Hematopoietic multipotent progenitor cell treated with erythropoietin and hydrocortisone succinate and interleukin-3 and kit ligand, for 6 days (in vitro differentiated cells): ENCODE measurements around the gene NKX3-2.
A peak's percentile ranks its signal among the peaks of the same experiment; 100 is the strongest.
"Not testable (repeated sequence)": the region's sequence is repeated elsewhere in the genome, so short reads cannot be mapped to it uniquely, and the experiment has no call there.

Experiments
- DNase-seq: peaks from one replicate; pipeline ENCODE4 v3.0.0-alpha.2; 2015

NKX3-2 gene

DNA sequence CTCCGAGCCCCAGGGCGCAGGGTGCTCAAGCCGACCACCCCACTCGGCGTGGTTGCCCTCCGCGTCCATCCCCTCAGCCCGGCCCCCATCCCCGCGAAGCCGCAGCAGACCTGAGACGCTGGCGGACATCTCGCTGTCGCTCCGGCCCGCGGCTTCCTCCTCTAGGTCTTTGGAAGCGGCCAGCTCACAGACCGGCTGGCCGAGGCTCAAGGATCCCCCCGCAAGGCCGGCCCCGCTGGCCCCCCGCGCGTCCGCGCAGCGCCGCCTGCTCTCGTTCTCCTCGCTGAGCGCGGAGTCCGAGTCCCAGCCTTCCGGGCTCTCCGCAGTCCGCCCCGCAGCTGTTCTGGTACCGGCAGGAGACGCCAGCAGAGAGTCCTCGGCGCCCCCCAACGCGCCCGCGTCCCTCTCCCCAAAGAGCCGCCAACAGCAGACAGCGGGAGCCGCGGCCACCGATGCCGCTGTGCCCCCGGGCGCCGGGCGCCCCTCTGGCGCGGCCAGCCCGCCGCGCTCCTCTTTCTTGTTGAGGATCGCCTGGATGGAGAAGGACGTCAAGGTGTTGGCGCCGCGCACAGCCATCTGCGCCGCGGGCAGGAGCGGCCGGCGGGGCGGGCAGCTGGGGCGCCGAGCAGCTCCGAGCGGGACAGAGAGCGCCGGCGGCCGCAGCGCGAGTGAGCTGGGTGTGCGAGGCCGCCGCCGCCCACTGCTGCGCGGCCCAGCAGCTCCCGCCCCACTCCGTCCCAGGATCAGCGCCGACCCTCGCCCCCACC, at the start of gene NKX3-2:
NKX3-2 (minus strand) TSS at position 670 of the 767 bp plus-strand sequence; CDS start at position 576, 94 bp downstream.
- DNase-seq = no peak

DNA sequence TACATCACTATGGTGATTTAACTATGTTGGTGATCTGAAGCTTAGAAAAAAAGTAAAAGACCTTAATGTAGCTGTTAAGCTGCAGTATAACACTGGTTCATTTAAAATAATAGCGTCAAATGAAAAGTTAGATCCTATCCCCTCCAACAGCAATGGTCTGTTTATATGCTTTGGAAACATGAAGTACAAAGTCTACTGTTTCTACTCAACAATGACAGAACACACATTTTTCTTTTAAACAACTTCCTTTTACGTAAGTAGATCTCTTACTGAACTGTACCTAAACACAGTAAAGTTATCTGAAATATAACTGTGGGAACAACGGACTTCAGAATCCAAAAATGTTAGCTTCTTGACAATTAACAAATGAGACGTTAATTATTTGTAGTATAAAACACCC, 47.9 kb upstream of the NKX3-2 start:
- no peak for DNase-seq

DNA sequence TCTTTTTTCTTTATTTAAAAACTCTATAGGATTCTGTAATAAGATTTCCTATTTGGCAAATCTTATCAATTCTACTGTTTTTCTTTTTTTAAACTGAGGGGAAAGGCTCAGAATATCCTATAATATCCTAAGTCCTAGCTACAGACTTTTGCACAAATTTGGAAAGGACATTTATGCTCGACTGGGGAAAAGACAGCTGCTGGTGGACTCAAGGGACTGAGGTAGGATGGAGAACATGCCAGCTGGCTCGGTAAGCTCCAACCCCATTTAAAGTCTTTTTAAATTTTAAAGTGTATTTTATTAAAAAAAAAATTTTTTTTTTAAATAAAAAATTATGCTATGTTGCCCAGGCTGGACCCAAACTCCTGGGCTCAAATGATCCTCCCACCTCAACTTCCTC, 46.5 kb upstream of the NKX3-2 start:
- no peak for DNase-seq

DNA sequence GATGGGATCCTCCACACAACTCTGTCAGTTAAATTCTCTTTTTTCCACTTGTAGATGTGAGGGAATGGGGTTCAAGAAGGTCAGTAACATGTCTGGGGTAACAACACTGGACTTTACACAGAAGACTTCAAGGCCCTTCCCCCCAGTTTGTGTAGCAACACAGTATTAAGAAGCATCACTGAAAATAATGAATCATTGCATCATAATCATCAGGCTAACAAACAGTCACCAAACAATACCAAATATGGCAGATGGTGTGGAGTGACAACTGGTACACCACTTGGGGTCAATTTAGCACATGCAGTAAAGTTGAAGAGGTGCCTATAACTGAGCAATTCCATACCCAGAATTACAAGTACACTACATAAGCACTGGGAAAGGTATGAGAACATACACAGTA, 44.6 kb upstream of the NKX3-2 start:
- no peak for DNase-seq

DNA sequence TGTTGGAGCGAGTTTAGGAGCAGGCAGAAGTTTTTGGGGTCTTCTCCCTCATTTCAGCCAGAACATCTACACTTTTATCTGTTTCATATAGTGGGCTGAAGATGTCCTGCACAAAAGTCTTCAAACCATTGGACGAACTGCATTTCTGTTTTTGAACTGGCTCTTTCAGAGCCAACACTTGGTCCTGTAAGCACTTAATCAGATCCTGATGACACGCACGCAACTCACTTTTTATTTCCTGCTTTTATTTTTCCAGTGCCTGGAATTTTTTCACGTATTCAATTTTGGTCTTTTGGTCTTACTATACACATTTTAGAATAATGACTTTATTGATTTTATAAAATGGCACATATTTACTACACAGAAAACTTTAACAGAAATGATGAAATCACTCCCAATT, 40.2 kb upstream of the NKX3-2 start:
- DNase-seq = no peak

DNA sequence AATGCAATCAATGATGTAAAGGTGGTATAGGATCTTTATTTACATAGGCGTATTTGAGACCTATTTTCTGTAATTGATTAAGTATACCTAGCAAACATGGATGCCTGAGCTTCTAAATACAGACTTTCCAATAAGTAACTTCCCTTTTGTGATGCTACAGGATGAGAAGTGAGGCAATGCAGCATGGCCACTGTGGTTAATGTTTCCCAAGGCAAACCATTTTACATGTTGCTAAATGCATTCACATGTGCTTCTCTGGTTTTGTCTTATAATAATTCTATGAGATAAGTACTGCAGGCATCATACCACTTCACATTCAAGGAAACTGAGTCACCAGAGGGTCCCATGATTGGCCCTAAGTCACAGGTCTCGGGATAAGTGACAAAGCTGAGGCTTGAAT, 35.7 kb upstream of the NKX3-2 start:
- DNase-seq = peak; percentile 66

DNA sequence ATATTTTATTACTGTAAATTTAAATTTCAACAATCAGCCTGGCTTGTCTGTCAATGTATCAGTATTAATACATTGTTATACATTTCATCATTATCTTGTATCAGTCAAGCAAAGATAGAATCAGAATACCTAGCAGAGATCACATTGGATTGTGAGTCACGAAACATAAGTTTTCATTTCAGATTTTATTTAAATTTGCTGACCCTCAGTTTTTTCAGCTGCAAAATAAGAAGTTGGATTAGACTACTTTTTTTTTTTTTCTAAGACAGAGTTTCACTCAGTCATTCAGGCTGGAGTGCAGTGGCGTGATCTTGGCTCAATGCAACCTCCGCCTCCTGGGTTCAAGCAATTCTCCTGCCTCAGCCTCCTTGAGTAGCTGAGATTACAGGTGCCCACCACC, 33.4 kb upstream of the NKX3-2 start:
- DNase-seq = no peak

DNA sequence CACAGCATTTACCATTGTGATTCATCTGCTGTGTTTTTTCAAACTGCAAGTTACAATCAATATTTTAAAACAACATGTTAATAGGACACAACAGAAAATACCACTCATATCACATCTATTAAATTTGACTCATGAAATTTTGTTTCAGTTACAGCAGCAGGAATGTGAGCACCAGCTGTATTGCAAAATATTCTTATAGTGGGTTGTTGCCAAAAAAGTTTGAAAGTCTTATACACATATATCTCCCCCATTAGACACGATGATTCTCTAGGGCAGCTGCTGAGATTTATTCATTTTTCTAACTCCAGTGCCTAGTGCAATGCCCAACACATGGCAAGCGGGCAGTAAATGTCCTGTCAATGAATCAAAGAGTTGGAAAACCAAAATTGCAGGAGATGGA, 26.6 kb upstream of the NKX3-2 start:
- DNase-seq = no peak

DNA sequence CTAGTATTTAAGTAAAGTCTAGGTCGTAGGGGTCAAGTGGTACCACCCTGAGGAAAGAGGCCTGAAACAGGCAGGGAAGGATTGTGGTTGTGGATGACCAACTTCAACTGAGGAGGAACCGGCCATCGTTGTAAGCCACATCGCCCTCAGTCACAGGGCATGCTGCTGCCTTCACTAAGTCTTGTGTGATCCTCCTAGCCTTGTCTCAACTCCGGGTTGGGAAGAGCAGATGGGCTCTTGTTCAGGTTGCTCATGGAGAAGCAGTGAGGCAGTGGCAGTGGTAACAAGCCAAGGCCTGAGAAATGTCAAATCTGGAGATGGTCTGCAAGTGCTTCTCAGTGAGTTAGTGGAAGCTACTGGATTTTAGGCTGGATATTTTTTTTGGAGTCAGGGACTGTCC, 22.8 kb upstream of the NKX3-2 start:
- no peak for DNase-seq

DNA sequence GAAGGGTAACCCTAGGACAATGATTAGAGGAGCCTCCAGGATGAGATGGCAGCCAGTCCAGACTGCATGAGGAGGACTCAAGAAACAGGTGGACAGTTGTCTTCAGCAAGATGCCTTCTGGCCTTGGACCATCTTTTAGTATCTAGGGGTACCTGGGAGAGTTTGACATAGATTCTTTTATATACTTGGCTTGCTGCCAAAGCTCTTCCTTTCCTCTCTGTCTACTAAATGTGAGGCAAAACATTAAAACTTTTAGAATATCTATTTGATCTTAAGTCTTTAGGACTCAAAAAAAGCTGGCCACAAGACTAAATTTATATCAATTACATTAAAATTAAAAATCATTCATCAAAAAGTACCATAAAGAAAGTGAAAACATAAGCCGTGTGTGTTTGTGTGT, 18.6 kb upstream of the NKX3-2 start:
- DNase-seq = no peak

DNA sequence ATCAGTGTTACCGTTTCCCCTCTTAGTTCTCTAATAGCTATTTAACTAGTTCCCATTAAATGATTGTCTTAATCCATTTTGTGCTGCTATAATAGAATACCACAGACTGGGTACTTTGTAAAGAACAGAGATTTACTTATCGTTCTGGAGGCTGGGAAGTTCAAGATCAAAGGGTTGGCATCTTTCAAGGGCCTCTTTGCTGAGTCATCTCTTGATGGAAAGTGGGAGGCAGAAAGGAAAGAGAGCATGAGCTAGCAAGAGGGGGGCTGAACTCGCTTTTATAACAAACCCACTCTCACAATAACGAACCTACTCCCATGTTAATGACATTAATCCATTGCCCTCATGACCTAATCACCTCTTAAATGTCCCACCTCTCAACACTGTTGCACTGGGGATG, 17.4 kb upstream of the NKX3-2 start:
- DNase-seq = no peak

DNA sequence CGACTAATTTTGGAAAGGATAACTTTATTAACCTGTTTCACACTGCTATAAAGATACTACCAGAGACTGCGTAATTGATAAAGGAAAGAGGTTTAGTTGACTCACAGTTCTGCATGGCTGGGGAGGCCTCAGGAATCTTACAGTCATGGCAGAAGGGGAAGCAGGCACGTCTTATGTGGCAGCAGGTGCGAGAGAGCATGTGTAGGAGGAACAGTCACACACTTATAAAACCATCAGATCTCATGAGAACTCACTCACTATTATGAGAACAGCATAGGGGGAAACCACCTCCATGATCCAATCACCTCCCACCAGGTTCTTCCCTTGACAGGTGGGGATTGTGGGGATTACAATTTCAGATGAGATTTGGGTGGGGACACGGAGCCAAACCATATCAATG, 15.8 kb upstream of the NKX3-2 start:
- not testable (repeated sequence) for DNase-seq

DNA sequence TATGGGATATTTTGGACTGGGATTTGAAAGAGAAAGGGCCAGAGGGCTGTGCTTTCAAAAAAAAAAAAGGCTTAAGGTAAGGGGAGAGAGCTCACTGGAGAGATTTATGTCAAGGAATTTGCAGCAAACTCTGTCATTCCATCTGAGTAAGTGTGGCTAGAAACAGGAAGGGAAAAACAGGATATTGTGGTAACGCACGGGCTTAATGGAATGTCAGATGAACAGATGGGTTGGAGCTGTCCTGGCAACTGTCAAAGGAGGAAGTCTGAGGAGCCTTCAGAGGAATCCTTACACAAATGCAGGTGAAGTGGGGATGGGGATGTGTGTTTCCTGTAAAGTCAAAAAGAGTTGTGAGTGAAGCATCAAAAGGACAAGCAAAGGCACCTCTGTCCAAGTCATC, 15.1 kb upstream of the NKX3-2 start:
- no peak for DNase-seq

DNA sequence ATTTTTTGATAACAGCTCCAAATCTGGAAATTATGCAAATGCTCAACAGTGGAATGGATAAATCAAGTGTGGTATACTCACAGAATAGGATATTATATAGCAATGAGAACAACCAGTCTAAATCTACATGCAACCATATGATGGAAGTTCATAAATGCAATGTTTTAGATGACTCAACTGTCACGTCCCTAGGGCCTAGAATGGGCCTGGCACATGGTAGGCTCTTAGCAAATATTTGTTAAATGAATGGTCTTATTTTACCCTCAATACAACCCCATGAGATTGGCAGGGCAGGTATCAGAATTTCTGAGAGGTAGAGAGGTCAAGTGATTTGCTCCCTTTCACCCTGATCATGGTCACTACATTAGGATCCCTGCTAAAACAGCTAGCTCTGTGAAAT, 14.6 kb upstream of the NKX3-2 start:
- DNase-seq = no peak

DNA sequence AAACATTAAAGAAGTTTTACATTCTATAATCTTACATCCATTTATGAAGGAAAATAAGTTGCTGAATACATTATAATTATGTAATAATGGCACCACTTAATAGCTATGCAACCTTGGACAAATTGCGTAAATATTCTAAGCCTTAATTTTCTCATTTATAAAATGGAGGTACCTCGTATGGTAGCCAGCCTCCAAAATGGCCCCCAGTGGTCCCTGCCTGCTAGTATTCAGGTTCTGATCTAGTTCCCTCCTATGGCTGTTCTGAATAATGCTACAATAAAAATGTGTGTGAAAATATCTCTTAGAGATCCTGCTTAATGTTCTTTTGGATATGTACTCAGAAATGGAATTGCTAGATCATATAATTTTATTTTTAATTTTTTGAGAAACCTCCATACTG, 11.0 kb upstream of the NKX3-2 start:
- no peak for DNase-seq

DNA sequence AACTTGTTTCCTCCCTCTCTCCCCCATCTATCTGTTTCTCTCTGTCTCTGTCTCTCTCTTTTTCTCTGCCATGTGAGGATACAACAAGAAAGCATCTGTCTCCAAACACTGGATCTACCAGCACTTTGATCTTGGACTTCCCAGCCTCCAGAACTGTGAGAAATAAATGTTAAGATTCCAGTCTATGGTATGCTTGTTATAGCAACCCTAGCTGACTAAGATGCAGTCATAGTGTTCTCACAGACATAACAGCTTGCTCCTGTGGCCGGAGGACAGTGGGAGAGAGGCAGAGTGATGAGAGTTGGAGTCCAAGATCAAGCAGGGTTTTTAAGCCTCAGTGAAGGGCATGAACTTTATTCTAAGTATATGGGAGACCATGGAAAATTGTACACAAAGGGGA, 8.8 kb upstream of the NKX3-2 start:
- no peak for DNase-seq

DNA sequence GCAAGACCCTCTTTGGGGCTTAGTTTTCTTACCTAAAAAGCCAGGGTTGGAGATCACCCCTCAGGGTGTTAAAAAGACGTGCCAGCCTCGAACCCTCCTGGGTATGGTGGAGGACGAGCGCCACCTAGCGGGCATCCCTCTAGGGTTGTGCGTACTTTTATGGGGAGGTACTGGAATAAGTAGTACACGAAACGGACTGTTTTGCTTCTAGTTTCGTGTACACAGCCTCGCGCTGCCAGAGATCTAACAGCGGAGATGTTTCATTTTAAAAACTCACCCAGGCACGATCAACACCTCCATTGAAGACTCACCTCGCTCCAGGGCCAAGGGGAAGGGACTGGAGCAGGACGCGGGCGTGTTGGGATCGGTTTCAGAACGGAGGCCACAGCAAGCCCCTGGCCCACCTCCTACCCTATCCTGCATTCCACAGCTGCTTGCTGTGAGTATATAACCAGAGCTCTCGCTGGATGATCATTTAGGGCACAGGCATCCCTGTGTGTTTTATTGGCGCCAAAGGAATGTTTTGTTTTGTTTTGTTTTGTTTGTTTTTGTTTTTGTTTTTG, 4.8 kb upstream of the NKX3-2 start:
- peak; percentile 88 for DNase-seq

DNA sequence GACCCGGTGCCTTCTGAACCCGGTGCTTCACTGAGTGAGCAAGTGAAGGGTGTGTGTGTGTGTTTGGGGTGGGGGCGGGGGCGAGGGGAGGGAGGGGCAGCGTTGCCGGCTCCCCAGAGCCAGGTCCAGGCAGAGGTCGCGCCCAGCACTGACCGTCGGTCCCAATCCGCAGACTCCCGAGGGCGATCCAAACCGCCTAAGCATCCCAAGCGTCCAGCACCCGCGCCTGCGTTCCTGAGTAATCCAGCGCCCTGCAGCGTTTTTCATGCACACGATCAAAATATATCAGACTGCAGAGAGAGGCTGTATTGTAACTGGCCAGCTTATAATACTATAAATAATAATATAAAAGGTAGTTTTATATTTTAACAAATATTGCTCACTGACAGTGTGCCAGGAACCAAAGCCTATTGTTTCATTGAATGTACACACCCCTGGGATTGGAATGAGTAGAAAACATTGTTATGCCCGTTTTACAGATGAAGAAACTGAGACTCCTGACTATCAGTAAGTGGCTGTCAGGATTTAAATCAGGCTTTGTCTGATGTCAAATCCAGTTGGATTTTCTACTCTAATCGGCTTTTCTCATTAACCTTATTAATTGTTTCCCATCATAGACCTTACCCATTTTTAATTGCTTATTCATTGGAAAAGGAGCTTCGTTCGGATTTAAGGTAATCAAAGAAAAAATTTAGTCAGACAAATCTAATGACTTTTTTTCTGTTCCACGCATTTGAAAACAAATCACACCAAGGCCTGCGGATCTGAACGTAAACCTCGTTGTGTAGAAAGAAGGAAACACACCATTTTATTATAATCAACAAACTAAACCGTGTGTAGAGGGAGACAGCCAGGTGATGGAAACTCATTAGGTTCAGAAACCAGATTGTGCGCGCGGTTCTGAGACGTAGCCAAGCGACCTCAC, 4.0 kb upstream of the NKX3-2 start:
- no peak for DNase-seq

DNA sequence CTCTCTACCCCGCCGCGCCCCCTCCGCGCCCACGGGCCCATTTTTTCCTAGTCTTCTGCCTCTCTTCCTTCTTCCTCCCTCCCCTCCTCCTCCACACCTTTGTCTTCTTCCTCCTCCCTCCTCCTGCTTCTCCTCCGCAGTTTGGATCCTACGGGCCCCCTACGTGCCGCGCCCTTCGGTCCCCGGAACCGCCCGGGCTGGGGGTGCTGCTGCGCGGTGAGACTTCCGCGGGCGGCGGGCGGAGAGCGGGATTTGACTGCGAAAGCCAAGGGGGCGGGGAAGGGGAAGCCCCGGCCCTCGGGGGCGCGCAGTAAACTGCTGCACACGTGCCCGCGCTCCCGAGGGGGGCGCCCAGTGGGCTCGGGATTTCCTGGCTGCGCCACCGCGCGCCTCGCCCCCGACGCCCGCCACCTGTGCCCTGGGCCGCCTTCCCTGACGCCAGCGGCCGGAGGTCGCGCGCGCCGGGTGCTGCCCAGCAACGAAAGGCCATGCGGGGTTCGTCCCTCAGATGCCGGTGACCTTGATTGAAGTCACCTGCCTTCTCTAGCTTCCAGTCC, 3.3 kb upstream of the NKX3-2 start:
- no peak for DNase-seq

DNA sequence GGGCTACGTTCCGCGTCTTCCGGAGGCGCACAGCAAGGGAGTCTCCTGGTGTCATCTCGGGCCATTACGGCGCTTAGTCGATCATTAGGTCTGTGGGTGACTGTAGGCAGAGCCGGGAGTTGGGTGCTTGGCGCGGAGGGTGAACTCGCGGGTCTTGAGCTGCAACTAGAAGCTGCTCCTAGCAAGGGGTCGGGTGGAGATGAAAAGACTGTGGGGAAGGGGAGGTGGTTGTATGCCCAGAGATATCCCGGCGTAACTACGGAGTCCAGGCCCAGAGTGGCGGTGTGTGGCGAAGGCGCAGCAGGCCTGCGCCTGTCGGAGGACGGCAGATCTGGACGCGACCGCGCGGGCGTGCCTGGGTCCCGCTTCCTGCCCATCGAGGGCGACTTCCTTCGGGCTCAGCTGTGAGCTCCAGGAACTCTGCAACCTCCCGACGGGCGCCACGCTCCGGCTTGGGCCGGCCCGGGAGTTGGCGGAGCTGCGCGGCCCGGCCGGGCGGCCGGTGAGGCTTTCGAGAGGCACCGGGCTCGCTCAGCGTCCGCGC, 2.7 kb upstream of the NKX3-2 start:
- no peak for DNase-seq

DNA sequence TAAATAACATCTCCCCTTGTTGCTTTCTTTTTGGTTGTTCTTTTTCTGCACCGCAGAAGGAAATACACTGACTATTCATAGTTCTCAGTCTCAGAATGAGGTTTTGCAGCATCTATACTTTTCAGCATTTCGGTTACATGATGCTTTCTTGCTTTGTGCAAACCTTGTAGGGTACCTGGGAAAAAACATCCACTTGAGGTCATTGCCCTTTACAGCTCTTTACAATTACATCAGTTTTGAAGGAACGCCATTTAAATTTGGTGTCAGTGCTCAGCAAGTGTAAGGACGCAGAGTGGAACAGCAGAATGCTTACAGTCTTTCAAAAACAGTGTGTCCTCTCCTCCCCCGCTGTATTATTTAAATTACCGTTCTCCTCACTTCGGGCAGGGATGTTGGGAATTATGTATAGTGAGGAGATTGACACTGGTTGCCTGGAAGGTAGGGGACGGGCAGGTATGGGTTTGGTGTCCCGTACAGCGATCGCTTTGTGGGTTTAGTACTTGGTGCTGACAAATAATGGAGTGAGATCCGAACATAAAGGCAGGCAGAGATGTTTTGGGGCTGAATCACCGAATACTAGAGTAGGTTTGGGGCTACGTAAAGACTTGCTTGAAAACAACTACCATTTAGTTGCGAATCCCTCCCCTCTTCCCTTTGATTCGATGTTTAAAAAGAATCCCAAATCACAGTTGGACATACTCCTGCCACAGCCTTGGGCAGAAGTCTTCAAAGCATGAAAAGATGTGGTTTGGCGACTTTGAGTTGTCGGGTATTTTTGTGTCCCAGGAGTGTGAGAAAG, 2.0 kb upstream of the NKX3-2 start:
- DNase-seq = no peak

DNA sequence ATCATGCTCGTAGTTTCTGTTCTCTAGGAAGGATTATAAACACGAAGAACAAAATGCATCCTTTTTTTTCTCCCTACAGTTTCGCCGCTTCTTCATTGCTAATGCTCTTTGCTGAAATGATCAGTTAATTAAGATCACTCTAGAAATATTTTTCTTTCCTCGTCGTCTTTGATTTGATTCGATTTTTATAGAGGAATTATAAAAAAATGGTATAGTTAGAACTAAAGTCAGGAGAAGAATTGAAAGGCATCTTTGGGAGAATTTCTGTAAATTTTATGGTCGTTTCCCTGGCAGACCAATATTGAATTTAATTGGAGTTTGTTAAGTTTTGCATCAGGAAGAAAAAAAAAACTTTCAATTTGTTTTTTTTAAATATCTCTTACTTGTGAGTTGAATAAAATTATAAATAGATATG, 1.1 kb upstream of the NKX3-2 start:
- DNase-seq = no peak
